Activated CD8-positive, alpha-beta memory T cell treated with anti-CD3 and anti-CD28 coated beads, Interleukin-2, amount 50 U/mL, for 24 hours (primary cell): Measurements from ENCODE around the gene ACTR6.

Experiments used
- DNase-seq: peaks from one replicate; pipeline ENCODE4 v3.0.0-alpha.2; 2020; ENCODE audit errors: extremely low read depth

The ACTR6 gene

GRCh38 chr12:100266835-100267602 lies 66.4 kb downstream of the ACTR6 start, which contains the start of the genes DEPDC4 and SCYL2:
Gene DEPDC4, minus strand, starts transcription at chr12:100267079. Its CDS starts 3 bp downstream, at chr12:100267076.
Gene SCYL2, plus strand, starts transcription at chr12:100267177. Its CDS starts 15,794 bp downstream, at chr12:100282971.
- peak; percentile 92 for DNase-seq

- no peak for DNase-seq
These were observed 67.1 kb downstream of the ACTR6 start for GRCh38 chr12:100267603-100268281.

DNA sequence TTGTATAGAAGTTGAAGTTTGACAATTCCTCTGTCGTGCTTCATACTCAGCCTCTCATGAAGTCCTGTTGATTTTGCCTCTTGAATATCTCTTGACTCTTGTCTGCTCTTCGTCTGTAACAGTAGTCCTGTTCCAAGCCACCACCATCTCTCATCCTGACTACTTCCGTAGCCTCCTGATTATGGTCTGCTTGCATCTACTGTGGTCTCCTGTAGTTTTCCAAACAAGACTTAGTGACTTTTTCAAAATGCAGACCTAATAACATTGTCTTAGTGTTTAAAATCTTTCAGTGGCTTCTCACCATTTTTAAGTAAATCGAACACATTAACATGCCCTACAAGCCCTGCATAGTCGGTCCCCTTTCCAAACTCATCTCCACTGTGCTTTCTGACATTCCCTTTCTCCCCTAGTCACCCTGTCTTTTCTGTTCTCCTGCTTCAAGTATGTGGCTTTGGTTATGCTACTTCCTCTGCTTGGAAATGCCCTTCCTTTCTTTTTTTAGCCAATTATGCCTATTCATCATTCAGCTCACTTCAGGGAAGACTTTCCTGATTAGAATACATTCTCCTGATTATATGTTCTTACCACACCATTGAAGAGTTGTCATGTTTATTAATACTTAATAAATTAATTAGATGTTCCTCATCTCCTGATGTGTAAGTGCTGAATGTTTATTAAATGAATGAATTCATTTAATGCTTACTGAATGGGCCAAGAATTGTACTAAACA lies 68.4 kb downstream of the ACTR6 start:
- no peak for DNase-seq

DNA sequence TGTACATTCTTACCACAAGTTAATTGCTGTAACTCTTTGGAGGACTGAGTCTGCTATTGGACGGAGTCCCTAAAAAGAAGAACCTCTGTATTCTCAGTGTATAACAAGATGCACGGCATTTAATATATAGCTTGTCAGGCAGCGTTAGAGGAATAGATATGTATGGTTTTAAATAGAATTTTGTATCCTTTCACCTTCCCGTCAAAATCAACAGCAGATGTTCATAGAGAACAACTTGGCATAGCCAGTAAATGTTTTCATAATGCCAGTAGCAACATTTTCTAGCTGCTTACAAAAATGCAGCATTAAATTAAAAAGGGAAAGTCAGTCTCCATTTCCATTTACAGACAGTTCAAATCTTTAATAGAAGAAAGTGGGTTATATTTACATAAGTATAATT lies 73.2 kb downstream of the ACTR6 start:
- DNase-seq: no peak
